Measurements from ENCODE around the gene TRHDE. TPM values are rescaled to one million over a fixed set of nuclear protein-coding genes. Genes with fewer than 3 reads are reported as not detected.
"Not testable (repeated sequence)": the region's sequence is repeated elsewhere in the genome, so short reads cannot be mapped to it uniquely, and the experiment has no call there.

Gene TRHDE
- total RNA-seq, 1 donor from 2014 or later: not detected

- no peak for DNase-seq (ENCODE audit: low read depth in 2 of 2)
Measured at GRCh38 chr12:72509891-72510290, 237.7 kb downstream of the TRHDE start.

- DNase-seq (ENCODE audit: low read depth in 2 of 2): no peak
Measured at GRCh38 chr12:72510772-72511171, 238.6 kb downstream of the TRHDE start.

GRCh38 chr12:72511498-72511897 lies 239.3 kb downstream of the TRHDE start:
- DNase-seq (ENCODE audit: low read depth in 2 of 2): no peak

- no peak for DNase-seq (ENCODE audit: low read depth in 2 of 2)
Measured at GRCh38 chr12:72511906-72512305, 239.7 kb downstream of the TRHDE start.

- DNase-seq (ENCODE audit: low read depth in 2 of 2): not testable (repeated sequence)
Measured at GRCh38 chr12:72520044-72520678, 248.0 kb downstream of the TRHDE start.

GRCh38 chr12:72521326-72521725 lies 249.2 kb downstream of the TRHDE start:
- no peak for DNase-seq (ENCODE audit: low read depth in 2 of 2)

- DNase-seq (ENCODE audit: low read depth in 2 of 2): no peak
Measured at GRCh38 chr12:72522411-72522810, 250.2 kb downstream of the TRHDE start.

- DNase-seq (ENCODE audit: low read depth in 2 of 2): no peak
Measured at GRCh38 chr12:72523754-72524153, 251.6 kb downstream of the TRHDE start.

GRCh38 chr12:72535212-72535990 lies 263.2 kb downstream of the TRHDE start:
- no peak for DNase-seq (ENCODE audit: low read depth in 2 of 2)

- DNase-seq (ENCODE audit: low read depth in 2 of 2): no peak
Measured at GRCh38 chr12:72540811-72541210, 268.6 kb downstream of the TRHDE start.

- DNase-seq (ENCODE audit: low read depth in 2 of 2): no peak
Measured at GRCh38 chr12:72543777-72544467, 271.8 kb downstream of the TRHDE start.

GRCh38 chr12:72546106-72546505 lies 273.9 kb downstream of the TRHDE start:
- DNase-seq (ENCODE audit: low read depth in 2 of 2): no peak

- no peak for DNase-seq (ENCODE audit: low read depth in 2 of 2)
Measured at GRCh38 chr12:72547573-72547972, 275.4 kb downstream of the TRHDE start.

GRCh38 chr12:72549184-72549583 lies 277.0 kb downstream of the TRHDE start:
- no peak for DNase-seq (ENCODE audit: low read depth in 2 of 2)

GRCh38 chr12:72560003-72560769 lies 288.0 kb downstream of the TRHDE start:
- DNase-seq (ENCODE audit: low read depth in 2 of 2): no peak

- DNase-seq (ENCODE audit: low read depth in 2 of 2): no peak
Measured at GRCh38 chr12:72570601-72571000, 298.4 kb downstream of the TRHDE start.

GRCh38 chr12:72574138-72574537 lies 302.0 kb downstream of the TRHDE start:
- no peak for DNase-seq (ENCODE audit: low read depth in 2 of 2)

- DNase-seq (ENCODE audit: low read depth in 2 of 2): no peak
Measured at GRCh38 chr12:72578327-72578726, 306.2 kb downstream of the TRHDE start.

GRCh38 chr12:72586456-72586855 lies 314.3 kb downstream of the TRHDE start:
- DNase-seq (ENCODE audit: low read depth in 2 of 2): no peak

- DNase-seq (ENCODE audit: low read depth in 2 of 2): no peak
Measured at GRCh38 chr12:72602581-72602980, 330.4 kb downstream of the TRHDE start.

- DNase-seq (ENCODE audit: low read depth in 2 of 2): no peak
Measured at GRCh38 chr12:72605975-72606374, 333.8 kb downstream of the TRHDE start.

- DNase-seq (ENCODE audit: low read depth in 2 of 2): no peak
Measured at GRCh38 chr12:72610342-72610741, 338.2 kb downstream of the TRHDE start.
